HG03520 (cell line): Measurements from ENCODE around the gene PTPRN2.
"Not testable (repeated sequence)": the region's sequence is repeated elsewhere in the genome, so short reads cannot be mapped to it uniquely, and the experiment has no call there.

Experiments used
- ATAC-seq: cut with Tn5 transposase; IDR thresholded peaks from one replicate; pipeline ENCODE4 v1.9.1; 2021; ENCODE audit warnings: mild to moderate bottlenecking, moderate library complexity; ENCODE audit not compliant: unreplicated experiment

PTPRN2 gene

GRCh38 chr7:157569967-157570366 lies 1017.7 kb downstream of the PTPRN2 start:
- no peak for ATAC-seq

GRCh38 chr7:157568770-157569584 lies 1018.6 kb downstream of the PTPRN2 start:
- no peak for ATAC-seq

DNA sequence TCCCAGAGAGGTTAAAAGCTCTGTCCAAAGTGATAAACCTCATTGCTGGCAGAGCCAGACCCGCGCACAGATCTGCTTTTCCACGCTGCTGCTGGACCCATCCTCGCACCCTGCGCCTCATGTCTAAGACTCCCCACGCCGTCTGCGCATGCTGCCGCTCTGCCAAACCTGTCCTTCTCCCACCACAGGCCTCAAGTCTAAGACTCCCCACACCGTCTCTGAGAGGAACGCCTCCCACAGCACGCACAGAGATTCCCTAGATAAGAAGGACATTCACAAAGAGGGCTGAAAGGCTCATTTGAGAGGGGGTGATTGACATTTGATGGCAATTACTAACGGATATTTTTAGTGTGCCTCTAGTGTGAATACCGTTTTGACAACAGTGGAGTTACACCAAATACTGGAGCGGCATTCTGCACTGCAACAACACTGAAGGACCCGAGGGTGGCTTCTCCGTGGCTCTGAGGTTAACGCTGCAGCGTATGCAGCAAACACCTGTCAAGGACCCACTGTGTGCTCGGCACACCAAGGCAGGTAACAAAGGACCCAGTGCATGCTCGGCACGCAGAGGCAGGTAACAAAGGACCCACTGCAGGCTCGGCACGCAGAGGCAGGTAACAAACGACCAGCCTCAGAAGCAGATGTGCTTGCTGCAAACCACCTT lies 1019.4 kb downstream of the PTPRN2 start:
- ATAC-seq = no peak

DNA sequence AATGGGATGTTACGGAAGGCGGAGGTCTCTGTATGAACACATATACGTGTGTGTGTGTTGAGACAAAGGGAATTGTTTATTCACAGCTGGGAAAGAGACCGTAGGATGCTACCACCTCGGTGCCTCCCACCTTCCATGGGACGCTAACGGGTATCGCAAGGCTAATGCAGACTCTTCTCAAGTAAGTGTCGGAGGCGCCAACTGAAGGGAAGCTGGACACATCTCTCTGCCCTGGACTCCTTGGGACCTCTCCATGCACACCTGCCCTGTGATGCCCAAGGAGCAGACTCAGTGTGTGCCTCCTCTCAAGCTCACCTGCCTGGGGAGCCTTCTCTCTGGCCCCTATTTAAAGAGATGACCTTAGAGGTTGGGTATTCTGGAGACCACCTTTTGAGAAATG lies 1020.0 kb downstream of the PTPRN2 start:
- ATAC-seq = no peak

GRCh38 chr7:157566631-157567006 lies 1021.0 kb downstream of the PTPRN2 start:
- ATAC-seq = no peak

DNA sequence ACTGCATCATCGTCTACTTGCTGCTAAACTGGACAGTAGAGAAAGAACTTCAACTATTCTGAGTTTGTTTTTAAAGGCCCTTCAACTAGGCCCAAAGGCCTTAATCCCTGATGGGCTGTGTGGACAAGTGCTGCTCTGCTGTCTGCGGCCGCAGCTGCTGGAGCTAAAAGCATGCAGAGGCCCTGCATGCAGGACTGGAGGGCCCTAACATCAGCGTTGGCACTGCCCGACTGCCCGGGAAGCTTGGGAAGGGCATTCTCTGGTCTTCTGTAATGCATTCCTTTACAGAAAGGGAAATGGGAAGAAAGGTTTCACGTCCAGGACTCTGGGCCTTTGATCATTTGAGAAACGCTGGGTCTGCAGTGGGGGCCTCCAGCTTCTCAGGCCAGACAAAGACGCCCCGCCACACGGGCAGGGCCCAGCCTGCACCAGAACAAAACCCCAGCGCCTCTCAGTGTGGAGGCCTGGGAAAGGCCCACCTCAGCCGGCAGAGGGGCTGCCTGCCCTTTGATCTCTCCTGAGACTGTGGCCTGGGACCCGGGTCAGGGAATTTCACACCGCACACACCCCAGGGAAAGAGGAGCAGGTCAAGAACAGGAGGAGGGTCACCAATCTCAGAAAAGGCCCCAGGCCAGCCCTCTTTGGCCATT lies 1021.5 kb downstream of the PTPRN2 start:
- ATAC-seq = no peak

DNA sequence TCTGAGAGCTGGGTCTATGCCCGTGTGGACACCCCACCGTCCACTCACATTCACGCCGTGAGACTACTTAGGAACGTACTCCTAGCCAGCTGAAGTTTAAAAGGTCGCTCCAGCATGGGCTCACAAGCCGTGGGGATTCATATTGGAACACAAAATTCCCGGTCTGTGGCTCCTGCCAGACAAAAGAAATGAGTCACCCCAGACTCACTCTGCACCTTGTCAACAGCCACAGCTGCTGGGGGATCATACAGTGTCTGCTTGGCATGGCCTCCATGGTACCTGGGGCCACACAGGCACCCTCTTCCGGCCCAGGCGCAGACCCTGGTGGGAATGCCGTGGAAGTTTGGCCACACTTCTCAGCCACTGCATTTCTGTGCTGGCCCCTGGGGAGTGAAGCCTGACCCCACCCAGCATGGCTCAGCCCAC lies 1022.4 kb downstream of the PTPRN2 start:
- ATAC-seq = no peak

- ATAC-seq = no peak
Measured at GRCh38 chr7:157564517-157565177, 1023.0 kb downstream of the PTPRN2 start.

DNA sequence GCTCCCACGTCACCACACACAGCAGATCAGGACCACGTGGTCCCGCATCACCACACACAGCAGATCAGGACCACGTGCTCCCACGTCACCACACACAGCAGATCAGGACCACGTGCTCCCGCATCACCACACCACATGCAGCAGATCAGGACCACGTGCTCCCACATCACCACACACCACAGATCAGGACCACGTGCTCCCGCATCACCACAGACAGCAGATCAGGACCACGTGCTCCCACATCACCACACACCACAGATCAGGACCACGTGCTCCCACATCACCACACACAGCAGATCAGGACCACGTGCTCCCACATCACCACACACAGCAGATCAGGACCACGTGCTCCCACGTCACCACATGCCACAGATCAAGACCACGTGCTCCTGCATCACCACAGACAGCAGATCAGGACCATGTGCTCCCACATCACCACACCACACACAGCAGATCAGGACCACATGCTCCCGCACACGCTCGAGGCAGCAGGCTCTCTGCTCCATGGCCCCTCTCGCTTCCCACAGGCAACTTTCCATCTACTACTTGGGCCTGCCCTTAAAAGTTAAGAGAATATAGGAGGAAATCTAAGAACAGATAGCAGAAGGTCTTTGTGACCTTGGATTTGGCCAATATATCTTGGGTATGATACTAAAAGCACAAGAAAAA lies 1024.0 kb downstream of the PTPRN2 start:
- ATAC-seq = not testable (repeated sequence)

DNA sequence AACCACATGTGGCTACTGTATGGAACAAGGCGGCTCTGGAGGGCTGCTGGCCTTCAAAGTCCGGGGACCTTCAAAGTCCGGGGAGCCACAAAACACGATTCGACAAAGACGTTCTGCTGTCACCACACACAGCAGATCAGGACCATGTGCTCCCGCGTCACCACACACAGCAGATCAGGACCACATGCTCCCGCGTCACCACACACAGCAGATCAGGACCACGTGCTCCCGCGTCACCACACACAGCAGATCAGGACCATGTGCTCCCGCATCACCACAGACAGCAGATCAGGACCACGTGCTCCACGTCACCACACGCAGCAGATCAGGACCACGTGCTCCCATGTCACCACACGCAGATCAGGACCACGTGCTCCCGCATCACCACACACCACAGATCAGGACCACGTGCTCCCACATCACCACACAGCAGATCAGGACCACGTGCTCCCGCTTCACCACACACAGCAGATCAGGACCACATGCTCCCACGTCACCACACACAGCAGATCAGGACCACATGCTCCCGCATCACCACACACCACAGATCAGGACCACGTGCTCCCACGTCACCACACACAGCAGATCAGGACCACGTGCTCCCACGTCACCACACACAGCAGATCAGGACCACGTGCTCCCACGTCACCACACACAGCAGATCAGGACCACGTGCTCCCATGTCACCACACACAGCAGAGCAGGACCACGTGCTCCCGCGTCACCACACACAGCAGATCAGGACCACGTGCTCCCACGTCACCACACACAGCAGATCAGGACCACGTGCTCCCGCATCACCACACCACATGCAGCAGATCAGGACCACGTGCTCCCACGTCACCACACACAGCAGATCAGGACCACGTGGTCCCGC lies 1024.9 kb downstream of the PTPRN2 start:
- ATAC-seq = not testable (repeated sequence)

DNA sequence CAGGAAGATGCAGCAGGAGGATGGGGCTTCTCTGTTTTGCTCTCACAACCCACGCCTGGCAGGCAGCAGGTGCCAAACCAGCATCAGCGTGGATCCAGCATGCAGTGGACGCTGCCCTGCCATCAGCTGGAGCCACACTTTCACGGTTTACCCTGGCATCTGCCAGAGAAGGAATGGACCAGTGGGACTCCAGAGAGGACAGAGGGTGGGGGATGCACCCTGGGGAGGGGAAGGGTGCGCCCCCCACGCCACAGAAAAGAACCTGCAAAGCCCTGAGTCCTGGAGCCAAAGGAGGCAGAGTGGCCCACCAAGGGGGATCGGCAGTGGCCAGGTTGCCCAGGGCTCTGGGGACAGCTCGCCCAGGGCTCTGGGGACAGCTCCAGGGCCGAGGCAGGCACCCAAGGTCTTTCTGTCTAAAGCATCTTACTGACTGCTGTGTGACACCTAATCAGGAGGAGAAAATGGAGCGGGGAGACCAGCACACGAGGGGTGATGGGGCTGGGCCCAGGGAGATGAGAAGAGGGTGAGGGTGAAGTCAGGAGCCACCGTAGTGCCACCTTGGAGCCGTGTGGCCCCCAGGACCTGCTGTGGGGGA lies 1025.7 kb downstream of the PTPRN2 start:
- no peak for ATAC-seq

- ATAC-seq = no peak
Measured at GRCh38 chr7:157561523-157561785, 1026.2 kb downstream of the PTPRN2 start.

DNA sequence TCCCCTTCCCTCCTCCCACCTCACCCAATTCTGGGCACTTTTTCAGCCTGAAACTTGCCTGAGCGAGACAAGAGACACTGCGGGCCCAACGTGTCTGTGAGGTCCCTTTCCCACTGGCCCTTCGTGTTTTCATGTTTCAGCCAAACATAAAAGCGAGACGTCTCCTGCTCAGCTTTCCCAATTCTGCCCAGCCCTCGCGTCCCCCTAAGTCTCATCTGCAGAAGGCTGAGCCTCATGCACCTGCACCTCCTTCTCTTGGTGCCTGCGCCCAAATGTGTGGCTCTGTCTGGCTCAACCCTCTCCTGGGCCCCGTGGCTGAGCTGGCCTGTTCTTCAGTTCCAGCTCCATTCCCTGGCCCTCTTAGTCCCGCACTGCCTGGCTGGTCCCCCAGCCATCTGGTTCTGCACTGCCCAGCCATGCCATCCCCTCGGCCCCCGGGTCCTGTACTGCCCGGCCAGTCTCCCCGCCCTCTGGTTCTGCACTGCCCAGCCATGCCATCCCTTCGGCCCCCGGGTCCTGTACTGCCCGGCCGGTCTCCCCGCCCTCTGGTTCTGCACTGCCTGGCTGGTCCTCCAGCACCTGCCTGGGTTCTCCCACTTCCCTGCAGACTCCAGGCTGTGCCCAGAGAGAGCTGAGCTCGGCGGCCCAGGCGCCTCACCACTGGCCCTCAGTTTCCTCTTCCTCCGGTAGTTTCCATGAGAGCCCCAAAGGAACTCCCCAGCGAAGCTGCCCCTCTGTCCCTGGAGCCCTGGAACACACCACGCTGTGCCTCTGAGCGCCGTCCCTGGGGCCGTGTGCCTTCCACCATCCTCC lies 1026.7 kb downstream of the PTPRN2 start:
- no peak for ATAC-seq

- ATAC-seq = no peak
Measured at GRCh38 chr7:157560258-157560654, 1027.4 kb downstream of the PTPRN2 start.

- no peak for ATAC-seq
Measured at GRCh38 chr7:157559596-157560257, 1027.9 kb downstream of the PTPRN2 start.

DNA sequence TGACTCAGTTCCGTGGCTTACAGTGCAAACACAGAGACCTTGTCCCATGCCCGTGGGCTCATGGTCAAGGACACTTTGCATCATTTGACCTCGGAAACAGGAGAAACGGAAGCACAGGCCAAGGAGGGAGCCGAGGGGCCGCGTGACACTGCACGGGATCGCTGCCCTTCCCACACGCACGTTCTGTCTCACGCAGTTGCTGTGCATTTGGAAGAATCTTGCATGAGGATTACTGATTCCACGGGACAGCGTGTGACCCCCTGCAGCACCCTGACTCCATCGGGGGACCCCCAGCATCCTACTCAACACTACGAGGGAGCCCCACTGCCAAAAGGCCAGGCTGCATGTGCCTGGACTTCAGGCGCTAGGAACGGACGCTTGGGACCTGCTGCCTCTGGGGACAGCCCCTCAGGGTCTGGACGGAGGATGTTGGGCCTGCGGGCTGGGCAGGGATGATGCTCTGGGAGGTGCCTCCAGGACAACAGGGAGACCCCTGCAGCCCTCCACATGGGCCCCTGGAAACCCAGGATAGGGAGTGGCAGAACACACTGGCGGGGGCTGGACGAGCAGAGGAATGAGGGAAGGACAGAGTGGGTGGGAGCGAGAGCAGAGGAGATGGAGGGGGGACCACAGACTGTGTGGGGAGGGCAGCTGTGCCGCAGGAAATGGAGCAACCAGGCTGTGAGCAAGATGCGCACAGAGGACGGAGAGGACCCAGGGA lies 1028.6 kb downstream of the PTPRN2 start:
- no peak for ATAC-seq

- ATAC-seq = no peak
Measured at GRCh38 chr7:157558516-157558874, 1029.1 kb downstream of the PTPRN2 start.

DNA sequence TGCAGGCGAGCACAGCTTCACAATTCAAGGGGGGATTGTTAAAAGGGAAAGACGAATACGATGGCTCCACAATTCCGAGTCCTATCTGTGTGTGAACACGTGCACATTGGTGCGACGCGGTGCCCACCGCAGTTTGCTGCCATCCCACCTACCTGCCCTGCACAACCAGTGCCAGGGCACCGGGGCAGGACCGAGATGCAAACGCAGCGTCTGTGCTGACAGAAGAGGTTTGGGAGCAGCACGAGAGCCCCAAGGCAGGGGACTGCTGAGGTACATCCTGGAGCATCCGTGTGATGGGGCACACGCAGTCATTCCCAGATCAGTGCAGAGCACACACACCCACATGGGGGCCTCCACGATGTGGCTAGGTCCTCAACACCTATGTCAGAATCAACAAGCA lies 1029.6 kb downstream of the PTPRN2 start:
- no peak for ATAC-seq
